Thoracic aorta (tissue), 2 donors: ENCODE measurements around the gene FREM1. TPM values are rescaled to one million over a fixed set of nuclear protein-coding genes. Genes with fewer than 3 reads are reported as not detected.

ENCODE experiments used
- ATAC-seq: fragments of 150-250 bp; one replicate; pipeline ENCODE4 v1.8.0; 2017; ENCODE audit warnings: low read depth; ENCODE audit not compliant: insufficient number of reproducible peaks, low FRiP score
- DNase-seq: peaks from one replicate; pipeline ENCODE4 v3.0.0-alpha.2; 2020; ENCODE audit warnings: low spot score
- H3K27ac ChIP-seq, 2 donors: fragments of 200-600 bp; sonication (generic); 1 replicate in 1 of 2; 2 replicates in 1 of 2; pipeline ENCODE4 v1.5.1; 2016; ENCODE audit warnings: mild to moderate bottlenecking in 2 of 2, moderate library complexity in 2 of 2
- H3K27me3 ChIP-seq: fragments of 200-600 bp; sonication (generic); replicated peaks from 2 replicates; pipeline ENCODE4 v1.6.0; 2016; ENCODE audit warnings: mild to moderate bottlenecking; ENCODE audit not compliant: insufficient read depth
- H3K36me3 ChIP-seq: fragments of 200-600 bp; sonication (generic); one replicate; pipeline ENCODE4 v1.5.1; 2016
- H3K4me1 ChIP-seq, 2 donors: fragments of 200-600 bp; sonication (generic); 1 replicate in 1 of 2; 2 replicates in 1 of 2; pipeline versions ENCODE4 v1.5.1 to v1.6.0; 2016; ENCODE audit warnings: low read depth in 2 of 2, mild to moderate bottlenecking in 1 of 2; ENCODE audit not compliant: control insufficient read depth in 1 of 2
- H3K4me3 ChIP-seq: fragments of 200-600 bp; sonication (generic); 2 replicates; pipeline ENCODE4 v1.5.1; 2016; ENCODE audit warnings: mild to moderate bottlenecking
- H3K9me3 ChIP-seq: fragments of 200-600 bp; sonication (generic); 2 replicates; pipeline ENCODE4 v1.5.1; 2016
- CTCF ChIP-seq: fragments of 200-600 bp; sonication (generic); IDR thresholded peaks from one replicate; pipeline ENCODE4 v1.5.1; 2019; ENCODE audit warnings: antibody characterized with exemption
- total RNA-seq, 2 donors: library from RNA; depleted of rRNA; stranded (reverse); fragments of >200 nt; gene quantifications; one replicate each; pipeline versions ENCODE4 v1.1.0 to v1.2.3, GENCODE V29; 2016

Gene FREM1
- total RNA-seq, 2 donors from 2014 or later, result 9.9 to 24.8 TPM

DNA sequence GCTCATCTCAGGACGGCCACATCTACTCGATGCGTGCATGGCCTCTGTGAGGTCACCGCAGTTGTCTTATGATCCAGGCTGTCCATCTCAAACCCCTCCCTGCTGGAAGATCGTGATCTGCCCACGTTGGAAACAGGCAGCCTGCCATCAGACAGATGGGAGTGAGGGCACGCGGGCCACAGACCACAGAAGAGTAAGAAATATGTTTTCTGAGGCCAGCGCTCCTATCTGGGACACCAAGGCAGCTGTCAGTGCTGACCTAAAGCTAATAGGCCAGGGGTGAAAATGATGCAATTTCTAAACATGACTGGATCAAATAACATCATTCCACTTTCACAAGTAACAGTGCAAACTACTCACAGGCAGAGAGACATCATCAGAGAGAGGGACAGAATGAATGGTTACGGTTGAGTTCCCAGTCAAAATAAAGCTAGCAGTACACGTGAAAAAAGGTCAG is 130.6 kb downstream of the FREM1 start:
- Histone ChIP-seq H3K4me1 (no peaks in the 10 kb centered on the region), H3K36me3 (no peaks in the 10 kb centered on the region), H3K4me3 (no peak overlapping the region), H3K27me3 (no peaks in the 10 kb centered on the region), H3K9me3 (no peaks in the 10 kb centered on the region), H3K27ac (no peak overlapping the region)
- ATAC-seq, result no peak
- no peak for TF ChIP-seq CTCF
- no peak for DNase-seq

DNA sequence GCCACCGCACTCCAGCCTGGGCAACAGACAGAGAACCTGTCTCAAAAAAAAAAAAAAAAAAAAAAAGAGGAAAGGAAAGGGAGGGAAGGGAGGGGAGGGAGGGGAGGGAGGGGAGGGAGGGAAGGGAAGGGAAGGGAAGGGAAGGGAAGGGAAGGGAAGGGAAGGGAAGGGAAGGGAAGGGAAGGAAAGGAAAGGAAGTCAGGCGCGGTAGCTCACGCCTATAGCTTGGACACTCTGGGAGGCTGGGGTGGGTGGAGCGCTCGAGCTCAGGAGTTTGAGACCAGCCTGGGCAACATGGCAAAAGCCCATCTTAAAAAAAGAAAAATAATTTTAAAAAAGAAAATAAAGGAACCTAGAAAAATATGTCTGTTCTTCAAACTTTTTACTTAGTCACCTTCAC is 131.7 kb downstream of the FREM1 start:
- no peak overlapping the region for H3K27ac ChIP-seq
- H3K27me3 ChIP-seq, result no peaks in the 10 kb centered on the region
- no peak for TF ChIP-seq CTCF
- H3K36me3 ChIP-seq, result no peaks in the 10 kb centered on the region
- ATAC-seq, result no peak
- H3K4me1 ChIP-seq, result no peaks in the 10 kb centered on the region
- H3K4me3 ChIP-seq, result no peak overlapping the region
- DNase-seq, result no peak
- no peaks in the 10 kb centered on the region for H3K9me3 ChIP-seq

GRCh38 chr9:14775917-14776316 is 134.3 kb downstream of the FREM1 start:
- H3K27ac ChIP-seq, result no peak overlapping the region
- DNase-seq (no peak), ATAC-seq (no peak)
- no peaks in the 10 kb centered on the region for H3K27me3 ChIP-seq
- no peaks in the 10 kb centered on the region for H3K9me3 ChIP-seq
- no peak for TF ChIP-seq CTCF
- no peak overlapping the region for H3K4me3 ChIP-seq
- H3K36me3 ChIP-seq, result no peaks in the 10 kb centered on the region
- H3K4me1 ChIP-seq, result no peaks in the 10 kb centered on the region

DNA sequence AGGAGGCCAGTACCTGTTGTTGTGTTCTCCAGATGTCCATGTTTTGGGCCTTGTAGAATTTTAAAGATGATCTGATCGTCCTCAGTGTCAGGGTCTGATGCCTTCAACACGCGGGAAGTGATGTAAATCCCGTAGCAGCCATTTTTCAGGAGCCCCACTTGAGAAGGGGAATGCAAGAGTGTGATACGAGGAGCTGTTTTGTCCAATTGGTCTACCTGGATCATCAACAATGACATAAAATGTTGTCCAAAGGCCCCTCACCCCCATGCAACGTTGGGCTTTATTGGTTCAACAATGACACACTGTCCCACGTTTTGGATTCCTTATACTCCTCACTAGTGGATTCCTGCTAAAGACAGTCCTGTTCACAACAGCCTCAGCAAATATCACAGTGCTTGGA is 139.6 kb downstream of the FREM1 start:
- Histone ChIP-seq H3K9me3 (no peaks in the 10 kb centered on the region), H3K27ac (no peak overlapping the region), H3K4me3 (no peak overlapping the region), H3K27me3 (no peaks in the 10 kb centered on the region), H3K4me1 (no peaks in the 10 kb centered on the region), H3K36me3 (no peaks in the 10 kb centered on the region)
- no peak for TF ChIP-seq CTCF
- ATAC-seq, result no peak
- DNase-seq, result no peak

DNA sequence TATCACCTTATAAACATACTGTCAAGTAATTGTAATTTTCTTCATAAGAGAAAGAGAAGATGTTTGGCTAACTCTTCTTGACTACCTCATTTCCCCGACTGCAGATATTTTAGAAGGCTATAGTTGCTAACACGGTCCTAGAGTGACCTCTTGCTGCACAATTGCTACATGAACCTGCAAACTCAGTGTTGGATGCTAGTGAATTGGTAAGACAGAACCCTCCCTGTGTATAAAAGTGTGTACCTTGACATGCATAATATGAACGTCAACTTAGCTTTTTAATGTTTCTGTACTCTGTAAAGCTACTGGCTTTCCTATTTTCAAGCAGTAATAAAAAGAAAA is 141.0 kb downstream of the FREM1 start:
- no peak for TF ChIP-seq CTCF
- no peak for DNase-seq
- Histone ChIP-seq H3K9me3 (no peaks in the 10 kb centered on the region), H3K36me3 (no peaks in the 10 kb centered on the region), H3K27ac (no peak overlapping the region), H3K27me3 (no peaks in the 10 kb centered on the region), H3K4me1 (no peaks in the 10 kb centered on the region), H3K4me3 (no peak overlapping the region)
- no peak for ATAC-seq
